Articular chondrocyte of knee joint (primary cell): Measurements from ENCODE around the gene RASAL2. TPM values are rescaled to one million over a fixed set of nuclear protein-coding genes. Genes with fewer than 3 reads are reported as not detected.

ENCODE experiments used
- small RNA-seq: library from RNA; depleted of rRNA; stranded (forward); fragments of <200 nt; gene quantifications from one replicate; pipeline ENCODE3, GENCODE V24; 2012
- total RNA-seq: library from RNA; depleted of rRNA; stranded (reverse); fragments of >200 nt; gene quantifications from 2 replicates; pipeline ENCODE4 v1.2.3, GENCODE V29; 2012

RASAL2 gene
- 38.9 and 45.2 TPM in 2 replicates for total RNA-seq

GRCh38 chr1:178093951-178094738 is at the start of gene RASAL2:
RASAL2 (plus strand) TSS chr1:178094104; CDS start chr1:178094493, 389 bp downstream.

GRCh38 chr1:178496410-178497135 is 402.7 kb downstream of the RASAL2 start, which contains the start of gene CLEC20A:
CLEC20A (minus strand) TSS chr1:178496964; CDS start chr1:178496939, 25 bp downstream.

GRCh38 chr1:178512566-178513277 is 418.8 kb downstream of the RASAL2 start, which contains the start of gene TEX35:
TEX35 (plus strand) TSS chr1:178513109; CDS start chr1:178513189, 80 bp downstream.

Small RNA genes within 50 kb of the gene (small RNA-seq; reads per million reads assigned to genes)
- gene RF00017 = not detected

Other genes with a start within 250 kb of the RASAL2 start
- gene SEC16B, start 124.0 kb upstream of the RASAL2 start, total RNA-seq = 5.7 and 6.0 TPM in 2 replicates